ENCODE measurements around the gene TAX1BP1. TPM values are rescaled to one million over a fixed set of nuclear protein-coding genes. Genes with fewer than 3 reads are reported as not detected.

Gene TAX1BP1
- 78.9 and 97.7 TPM in 2 replicates for total RNA-seq

DNA sequence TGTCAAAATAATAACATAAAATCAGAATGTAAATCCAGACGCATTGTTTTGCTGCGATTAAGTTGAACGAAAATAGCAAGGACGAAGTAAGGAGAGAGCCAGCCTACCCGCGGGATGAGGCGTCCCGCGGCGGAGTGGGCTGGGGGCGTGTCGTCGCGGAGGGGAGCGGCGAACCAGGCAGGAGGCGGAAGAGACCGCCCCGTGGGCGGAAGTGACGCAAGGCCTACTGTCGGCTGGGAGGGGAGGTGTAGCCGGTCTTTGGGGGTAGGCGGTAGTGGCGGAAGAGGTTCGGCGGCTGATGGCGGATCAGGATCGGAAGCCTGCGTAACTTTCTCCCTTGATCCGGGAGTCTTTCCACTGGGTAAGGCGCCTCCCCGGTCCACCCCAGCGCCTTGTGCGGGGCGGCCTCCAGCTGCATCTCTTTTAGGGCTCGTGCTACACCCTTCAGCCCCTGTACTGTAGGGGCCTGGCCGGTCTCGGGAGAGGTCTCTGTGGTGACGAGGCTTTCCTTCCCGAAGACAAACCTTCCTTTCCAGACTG is at the start of gene TAX1BP1:
TAX1BP1 (plus strand) TSS at position 254 of the 540 bp plus-strand sequence. CDS start 8,363 bp downstream, outside the sequence.

Other genes with a start within 250 kb of the TAX1BP1 start
- gene HIBADH, start 77.3 kb upstream of the TAX1BP1 start, total RNA-seq: 34.4 and 63.4 TPM in 2 replicates

Measured in epithelial cell of umbilical artery (primary cell).